HG03378 (cell line): ENCODE data around the gene SLC44A1.

ENCODE experiments used
- ATAC-seq: cut with Tn5 transposase; IDR thresholded peaks from one replicate; pipeline ENCODE4 v1.9.1; 2021; ENCODE audit warnings: mild to moderate bottlenecking, moderate library complexity; ENCODE audit not compliant: unreplicated experiment

The SLC44A1 gene

GRCh38 chr9:105419816-105420597 lies 175.6 kb downstream of the SLC44A1 start:
- ATAC-seq = no peak

- no peak for ATAC-seq
Measured at GRCh38 chr9:105421154-105421553, 176.7 kb downstream of the SLC44A1 start.

GRCh38 chr9:105421864-105422263 lies 177.4 kb downstream of the SLC44A1 start:
- ATAC-seq = no peak

- ATAC-seq = peak; percentile 77
Measured at GRCh38 chr9:105425816-105426433, 181.5 kb downstream of the SLC44A1 start.

GRCh38 chr9:105426657-105427056 lies 182.2 kb downstream of the SLC44A1 start:
- ATAC-seq = no peak

GRCh38 chr9:105431424-105432246 lies 187.2 kb downstream of the SLC44A1 start:
- ATAC-seq = no peak

- ATAC-seq = no peak
Measured at GRCh38 chr9:105432247-105432842, 187.9 kb downstream of the SLC44A1 start.

- no peak for ATAC-seq
Measured at GRCh38 chr9:105435453-105435852, 191.0 kb downstream of the SLC44A1 start.

GRCh38 chr9:105436783-105437182 lies 192.3 kb downstream of the SLC44A1 start:
- no peak for ATAC-seq

- no peak for ATAC-seq
Measured at GRCh38 chr9:105437704-105438103, 193.3 kb downstream of the SLC44A1 start.

GRCh38 chr9:105438141-105438806 lies 193.8 kb downstream of the SLC44A1 start:
- ATAC-seq = no peak

GRCh38 chr9:105439428-105439827 lies 195.0 kb downstream of the SLC44A1 start:
- ATAC-seq = no peak

- ATAC-seq = no peak
Measured at GRCh38 chr9:105441616-105442160, 197.2 kb downstream of the SLC44A1 start.

GRCh38 chr9:105443121-105443520 lies 198.7 kb downstream of the SLC44A1 start:
- ATAC-seq = no peak

- no peak for ATAC-seq
Measured at GRCh38 chr9:105444130-105444529, 199.7 kb downstream of the SLC44A1 start.

- no peak for ATAC-seq
Measured at GRCh38 chr9:105445203-105445881, 200.9 kb downstream of the SLC44A1 start.

GRCh38 chr9:105447386-105447813 lies 202.9 kb downstream of the SLC44A1 start:
- no peak for ATAC-seq

GRCh38 chr9:105447814-105448812 lies 203.7 kb downstream of the SLC44A1 start, which contains the start of gene FSD1L:
FSD1L (plus strand) TSS chr9:105448034; CDS start chr9:105448221, 187 bp downstream.
- ATAC-seq = peak; percentile 91
